Measurements from ENCODE around the gene TECR. TPM values are rescaled to one million over a fixed set of nuclear protein-coding genes. Genes with fewer than 3 reads are reported as not detected.

The TECR gene
- total and polyA plus RNA-seq, 2 of the 4 experiments (the other 2 are of a cell fraction) = 46.2 to 81.2 TPM

DNA sequence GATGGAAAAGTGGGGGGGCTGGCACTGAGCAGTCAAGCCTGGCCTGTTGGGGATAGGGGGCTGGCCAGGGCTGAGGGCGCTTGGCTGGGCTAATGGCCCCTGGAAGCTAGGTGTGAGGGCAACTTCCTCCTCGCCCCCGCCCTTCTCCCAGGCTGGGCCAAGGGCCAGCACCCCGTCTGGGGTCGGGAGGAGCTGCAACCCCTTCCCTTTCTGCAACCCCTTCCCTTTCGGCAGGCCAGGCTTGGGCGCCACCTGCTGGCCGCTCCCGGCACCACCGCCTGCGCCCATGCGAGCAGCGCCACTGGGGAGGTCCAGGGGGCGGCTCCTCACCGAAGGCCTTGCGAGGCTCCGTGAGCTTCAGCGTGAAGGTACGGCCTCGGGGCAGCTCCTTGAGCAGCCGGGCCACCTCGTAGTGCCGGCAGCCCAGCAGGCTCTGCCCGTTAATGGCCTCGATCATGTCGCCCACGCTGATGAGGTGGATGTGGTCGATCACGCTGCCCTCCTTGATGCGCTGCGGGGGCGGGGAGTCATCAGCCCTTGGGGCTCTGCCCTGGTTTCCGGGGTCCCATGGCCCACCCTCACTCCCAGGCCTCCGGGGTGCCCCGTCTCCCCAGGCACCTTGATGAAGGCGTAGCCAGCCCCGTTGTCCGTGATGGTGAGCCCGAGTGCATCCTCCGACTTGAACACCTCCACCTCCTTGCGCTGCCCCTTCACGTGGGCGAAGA lies 49.3 kb upstream of the TECR start:
- no TSS peak for BruUV-seq (replicated peaks)
- peaks cover 27% of the 10 kb centered on the region for H3K36me3 ChIP-seq (ENCODE audit: control insufficient read depth, insufficient read depth, low read length)
- peaks cover 33% of the 10 kb centered on the region for H4K20me1 ChIP-seq (ENCODE audit: insufficient read depth, low read length)

More for the DNA sequence above, 49.3 kb upstream of the TECR start:
- Histone ChIP-seq H3K4me3 (ENCODE audit: insufficient read depth, low read depth, low read length) (no peak overlapping the region), H3K9ac (ENCODE audit: low read depth, low read length) (no peak overlapping the region), H3K27me3 (ENCODE audit: control insufficient read depth, insufficient read depth, low read length) (no peaks in the 10 kb centered on the region), H4K5ac (ENCODE audit: low read depth, low read length) (no peak overlapping the region), H3K27ac (ENCODE audit: insufficient read depth, low read length) (peak overlapping the region; percentile 4; the same call in 1 of the 2 replicates), H3K23ac (ENCODE audit: low read depth, low read length) (no peak overlapping the region), H3K9me3 (ENCODE audit: control insufficient read depth, insufficient read depth, low read length) (no peaks in the 10 kb centered on the region), H3K4me2 (ENCODE audit: low read depth, low read length) (peak overlapping the region; percentile 32; the same call in 1 of the 2 replicates), H2BK5ac (ENCODE audit: low read depth, low read length, poor library complexity, severe bottlenecking) (no peak overlapping the region), H2BK120ac (ENCODE audit: low read depth, low read length) (no peak overlapping the region), H2BK20ac (ENCODE audit: low read depth, low read length) (peak overlapping the region; percentile 63; the same call in 1 of the 2 replicates), H2AFZ (replicated peaks; ENCODE audit: low read length, poor library complexity) (peak overlapping the region; percentile 34), H2BK15ac (ENCODE audit: low read depth, low read length) (no peak overlapping the region), H3K4ac (ENCODE audit: low read depth, low read length) (no peak overlapping the region), H3K56ac (ENCODE audit: extremely low read depth, insufficient read depth, low read length) (no peak overlapping the region), H2AK9ac (replicated peaks; ENCODE audit: low read depth, low read length, poor library complexity) (peak overlapping the region; percentile 90), H3K14ac (replicated peaks; ENCODE audit: low read depth, low read length) (no peak overlapping the region), H3K79me1 (ENCODE audit: low read depth in 1 of 2, low read length in 2 of 2) (peaks cover 8 to 51% of the 10 kb centered on the region in 2 experiments), H3K9me1 (ENCODE audit: insufficient read depth, low read length) (0 out of 2 replicates have a peak, but pooled peaks cover 9% of the 10 kb centered on the region), H4K8ac (ENCODE audit: low read depth in 2 of 2, low read length in 2 of 2) (no peak overlapping the region; a peak in 1 of 4 replicates), H3K18ac (ENCODE audit: low read depth, low read length) (no peak overlapping the region), H3K4me1 (ENCODE audit: control insufficient read depth, insufficient read depth, low read length) (peaks cover 30% of the 10 kb centered on the region), H2AK5ac (ENCODE audit: low read depth, low read length) (peak overlapping the region; percentile 81), H4K91ac (ENCODE audit: insufficient read depth, low read depth, low read length) (no peak overlapping the region; the same call in 1 of the 2 replicates)
- dilution Hi-C loops (cut with HindIII; ENCODE audit: low sequenced_read_pairs, unreplicated experiment) = no loop called here
- intact Hi-C loops (cut with micrococcal nuclease) = loop anchor here (5.0 to 10.0 kb wide), 2 partner anchors 343 to 595 kb away; partner anchors contain the start of gene ASF1B
- ChIA-PET POLR2A (ENCODE audit: unreplicated experiment) (interaction anchor here (0.5 kb wide), 1 partner anchor 744 kb away, joined by 3 read pairs; no protein-coding TSS in a partner anchor), CTCF (interaction anchor here (0.6 kb wide), 1 partner anchor 19 kb away, joined by 3 read pairs; no protein-coding TSS in a partner anchor)
- in situ Hi-C loops (cut with MboI; ENCODE audit: low sequenced_read_pairs) = loop anchor here (10.0 kb wide), 1 partner anchor 595 kb away; no protein-coding TSS in a partner anchor
- 43% methylated on average over 8 of the region's 43 CpGs; no CpG with 5 or more reads in 1 of the 2 experiments for WGBS, 2 experiments (ENCODE audit: extremely low coverage in 2 of 2, insufficient read length in 1 of 2)
- DNase-seq (peak; percentile 20), ATAC-seq (ENCODE audit: low read depth) (peak; percentile 38)
- TF ChIP-seq, protein P1, sequence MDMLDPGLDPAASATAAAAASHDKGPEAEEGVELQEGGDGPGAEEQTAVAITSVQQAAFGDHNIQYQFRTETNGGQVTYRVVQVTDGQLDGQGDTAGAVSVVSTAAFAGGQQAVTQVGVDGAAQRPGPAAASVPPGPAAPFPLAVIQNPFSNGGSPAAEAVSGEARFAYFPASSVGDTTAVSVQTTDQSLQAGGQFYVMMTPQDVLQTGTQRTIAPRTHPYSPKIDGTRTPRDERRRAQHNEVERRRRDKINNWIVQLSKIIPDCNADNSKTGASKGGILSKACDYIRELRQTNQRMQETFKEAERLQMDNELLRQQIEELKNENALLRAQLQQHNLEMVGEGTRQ (IDR thresholded peaks at IDR 0.05; ENCODE audit: low read depth, low read length) = no peak
- TF ChIP-seq SMC3 (IDR thresholded peaks at IDR 0.05; ENCODE audit: low read depth, low read length) (peak; percentile 27; the same call in 1 of the 2 replicates), MAZ (IDR thresholded peaks at IDR 0.05; ENCODE audit: borderline replicate concordance, low read depth, low read length) (peak; percentile 36; the same call in 1 of the 2 replicates), CEBPB (IDR thresholded peaks at IDR 0.05; ENCODE audit: low read depth, low read length) (no peak), MAFK (IDR thresholded peaks at IDR 0.05; ENCODE audit: low read depth, low read length) (no peak), CTCF (conservative IDR thresholded peaks at IDR 0.05; ENCODE audit: low read depth, low read length) (peak; percentile 69), BHLHE40 (IDR thresholded peaks at IDR 0.05; ENCODE audit: low read depth, low read length) (no peak), NFE2L2 (IDR thresholded peaks at IDR 0.05; ENCODE audit: low read depth, low read length) (no peak), CHD1 (IDR thresholded peaks at IDR 0.05; ENCODE audit: low read depth, low read length) (no peak), RAD21 (IDR thresholded peaks at IDR 0.05; ENCODE audit: low read length) (peak; percentile 46), RCOR1 (IDR thresholded peaks at IDR 0.05; ENCODE audit: insufficient replicate concordance, low read length) (no peak)

Measured in IMR-90 (cell line).